Activated CD4-positive, alpha-beta T cell treated with anti-CD3 and anti-CD28 coated beads, Interleukin-2, Interleukin-6, amounts not matched to agents 100 ng/mL and 50 ng/mL, durations not matched to agents 16 hours and 8 hours (primary cell): Measurements from ENCODE around the gene TBC1D30.

ENCODE experiments used
- DNase-seq: peaks from one replicate; pipeline ENCODE4 v3.0.0-alpha.2; 2020

The TBC1D30 gene

GRCh38 chr12:64864319-64864718 is 39.9 kb downstream of the TBC1D30 start:
- no peak for DNase-seq

- DNase-seq = no peak
Observed at GRCh38 chr12:64875186-64875585, 50.7 kb downstream of the TBC1D30 start.

GRCh38 chr12:64876388-64877071 is 52.1 kb downstream of the TBC1D30 start:
- DNase-seq = no peak

DNA sequence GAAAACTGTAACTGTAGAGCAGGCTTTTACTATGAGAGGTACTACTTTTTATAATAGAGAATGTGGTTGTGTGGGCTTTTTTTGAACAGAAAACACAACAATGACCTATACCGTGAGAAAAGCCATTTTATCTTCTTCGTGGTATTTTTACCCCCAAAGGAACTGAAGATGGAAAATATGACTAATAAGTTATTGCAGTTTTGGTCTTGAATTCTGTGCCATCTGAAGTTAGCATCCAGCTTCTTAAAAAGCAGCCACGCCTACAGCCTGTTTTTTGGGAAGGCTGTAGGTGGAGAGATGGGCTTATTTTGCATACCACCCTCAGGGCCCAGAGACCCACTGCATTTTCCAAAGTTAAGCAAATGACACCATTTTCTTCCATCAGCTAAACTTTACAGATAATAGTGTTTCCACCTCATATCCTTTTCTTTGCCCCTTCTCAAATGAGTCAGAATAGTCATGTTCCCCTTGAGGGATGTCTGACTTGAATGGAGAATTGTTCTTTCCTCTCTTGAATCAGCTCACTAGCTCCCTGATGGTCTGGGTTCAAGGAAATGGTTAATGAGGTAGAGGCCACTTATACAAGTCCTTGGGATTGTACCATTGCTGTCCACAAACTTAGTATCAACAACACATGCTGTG is 53.0 kb downstream of the TBC1D30 start:
- peak; percentile 41 for DNase-seq

- no peak for DNase-seq
Observed at GRCh38 chr12:64882687-64883086, 58.2 kb downstream of the TBC1D30 start.

DNA sequence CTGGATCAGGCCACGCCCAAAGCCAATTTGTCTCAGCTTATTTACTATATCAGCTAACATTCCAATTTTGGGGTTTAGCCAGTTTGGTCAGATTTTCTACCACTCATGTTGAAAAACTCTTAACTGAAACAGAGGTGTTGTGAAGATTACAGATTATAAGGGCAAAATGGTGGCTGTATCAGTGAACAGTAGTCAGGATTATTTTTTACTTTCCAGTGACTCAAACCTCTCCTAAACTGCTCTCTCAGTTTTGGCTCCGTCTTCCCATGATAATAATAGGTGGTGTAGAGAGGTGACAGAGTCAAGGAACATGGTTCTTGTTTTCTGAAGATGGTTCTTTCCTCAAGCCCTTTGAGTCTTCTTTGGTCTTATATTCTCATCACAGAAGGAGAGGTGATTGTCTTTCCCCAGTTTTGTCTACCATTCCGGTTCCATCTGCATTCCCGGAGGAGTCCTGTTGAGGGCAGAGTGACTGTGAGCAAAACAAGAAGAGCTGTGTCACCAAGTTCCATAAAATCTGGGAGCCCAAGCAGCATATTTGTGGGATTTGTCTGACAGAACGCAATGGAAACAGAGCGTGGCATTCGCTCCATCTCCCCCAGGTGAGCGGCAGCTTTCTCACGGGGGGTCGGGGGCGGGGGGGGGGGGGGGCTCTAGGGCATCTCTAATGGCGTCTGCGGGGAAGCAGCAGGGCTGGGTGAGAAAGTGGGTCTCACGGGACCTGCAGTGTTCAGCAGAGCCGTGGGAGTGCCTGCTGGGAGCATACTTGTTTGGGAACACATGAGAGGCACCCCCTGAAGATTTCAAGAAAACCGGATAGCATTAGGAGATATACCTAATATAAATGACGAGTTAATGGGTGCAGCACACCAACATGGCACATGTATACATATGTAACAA is 59.1 kb downstream of the TBC1D30 start:
- peak; percentile 23 for DNase-seq

GRCh38 chr12:64884164-64884542 is 59.7 kb downstream of the TBC1D30 start:
- DNase-seq = no peak

- no peak for DNase-seq
Observed at GRCh38 chr12:64884728-64885127, 60.3 kb downstream of the TBC1D30 start.

DNA sequence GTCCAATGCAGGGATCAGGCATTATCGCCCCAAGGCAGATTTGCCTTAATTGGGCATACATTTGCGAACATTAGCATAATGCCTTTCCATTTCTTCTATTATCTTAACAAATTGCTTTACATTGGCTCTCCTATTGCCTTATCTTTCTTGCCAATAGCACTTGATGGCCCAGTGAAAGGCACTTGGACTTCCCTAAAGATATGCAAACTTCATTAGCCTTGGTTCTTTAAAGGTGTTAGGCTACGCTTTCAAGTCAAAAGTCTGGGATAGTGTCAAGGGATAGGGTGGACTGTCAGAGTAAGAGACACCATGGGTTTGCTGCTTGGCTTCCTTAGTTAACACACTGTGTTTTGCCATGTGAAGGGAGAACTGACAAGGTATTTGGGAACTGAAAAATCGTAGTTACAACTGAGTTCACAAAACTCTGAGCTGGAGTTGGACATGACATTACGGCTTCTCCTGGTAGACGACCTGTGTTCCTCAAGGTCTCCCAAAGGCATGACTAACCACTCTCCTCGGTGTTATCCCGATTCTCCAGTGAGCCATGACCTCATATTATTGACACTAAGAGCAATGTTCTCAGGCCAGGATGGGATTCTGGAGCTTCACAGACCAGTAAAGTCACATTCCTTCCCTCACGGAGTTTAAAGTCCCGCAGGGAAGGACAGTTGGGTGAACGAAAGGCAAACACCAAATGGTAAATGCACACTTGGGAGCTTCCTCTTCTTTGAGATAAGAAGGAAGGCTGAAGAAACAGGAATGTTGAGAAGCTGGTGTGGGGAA is 65.2 kb downstream of the TBC1D30 start:
- DNase-seq = no peak

- DNase-seq = peak; percentile 61
Observed at GRCh38 chr12:64890873-64891468, 66.5 kb downstream of the TBC1D30 start.

DNA sequence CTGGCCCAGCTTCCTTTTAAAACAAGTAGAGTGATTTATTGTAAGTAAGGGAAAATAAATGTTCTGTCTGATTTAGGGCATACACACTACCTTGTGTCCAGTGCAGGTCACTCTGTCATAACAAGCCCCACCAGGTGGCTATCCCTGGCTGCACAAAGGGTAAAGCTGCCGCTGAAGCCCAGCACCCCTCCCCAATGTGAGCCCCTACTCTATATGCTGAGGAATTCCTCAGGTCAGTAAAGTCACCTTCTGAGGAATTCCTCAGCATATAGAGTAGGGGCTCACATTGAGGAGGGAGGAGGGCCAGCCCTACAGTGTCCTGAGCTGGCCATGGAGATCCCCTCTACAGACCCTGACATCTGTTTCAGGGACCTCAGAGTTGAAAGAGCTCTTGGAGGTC is 67.2 kb downstream of the TBC1D30 start:
- no peak for DNase-seq

- DNase-seq = no peak
Observed at GRCh38 chr12:64892561-64892960, 68.1 kb downstream of the TBC1D30 start.

GRCh38 chr12:64893961-64894360 is 69.5 kb downstream of the TBC1D30 start:
- peak; percentile 16 for DNase-seq

- peak; percentile 14 for DNase-seq
Observed at GRCh38 chr12:64894827-64895475, 70.5 kb downstream of the TBC1D30 start.

DNA sequence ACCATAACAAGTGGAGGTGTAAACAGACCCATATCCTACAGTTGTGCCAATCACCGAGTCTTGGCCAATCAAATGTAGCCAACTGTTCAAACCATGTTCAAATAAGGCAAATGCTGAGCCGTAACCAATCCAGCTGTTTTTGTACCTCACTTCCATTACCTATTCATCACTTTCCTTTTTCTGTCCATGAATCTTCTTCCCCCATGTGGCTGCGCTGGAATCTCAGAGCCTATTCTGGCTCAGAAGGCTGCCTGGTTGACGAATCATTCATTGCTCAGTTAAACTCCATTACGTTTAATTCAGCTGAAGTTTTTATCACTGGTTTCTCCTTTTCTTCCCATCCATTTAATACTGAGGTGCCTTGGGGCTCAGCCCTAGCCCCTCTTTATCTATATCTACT is 71.1 kb downstream of the TBC1D30 start:
- DNase-seq = no peak

GRCh38 chr12:64900540-64900939 is 76.1 kb downstream of the TBC1D30 start:
- DNase-seq = no peak

DNA sequence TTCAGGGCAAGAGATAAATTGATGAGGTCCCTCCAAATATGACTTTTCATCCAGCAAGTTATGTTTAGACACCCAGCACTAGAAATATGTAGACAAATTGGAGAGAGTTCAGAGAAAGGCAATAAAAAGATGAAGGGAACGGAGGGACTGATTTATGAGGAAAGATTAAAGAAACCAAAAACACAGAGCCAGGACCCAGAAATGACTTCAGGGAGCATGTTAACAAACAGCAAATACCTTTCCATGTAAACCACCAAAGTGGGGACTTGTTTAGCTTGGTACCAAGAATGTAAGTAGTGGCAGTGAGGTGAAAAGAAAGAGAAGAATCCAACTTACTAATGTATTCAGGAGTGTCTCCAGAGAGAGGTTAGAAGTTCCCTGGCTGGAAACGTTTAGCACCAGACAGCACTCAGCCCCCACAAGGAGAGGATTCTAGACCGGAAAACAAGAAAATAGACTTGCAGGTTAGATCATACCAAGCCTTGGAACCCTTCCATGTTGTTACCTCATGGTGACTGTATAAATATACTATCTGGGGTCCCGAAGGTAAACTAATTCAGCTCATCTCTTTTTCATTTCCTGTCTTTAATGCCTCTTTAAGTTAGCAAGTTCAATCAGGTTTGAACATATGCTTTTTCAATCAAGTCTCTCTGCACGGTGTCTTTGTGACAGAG is 79.2 kb downstream of the TBC1D30 start:
- no peak for DNase-seq

GRCh38 chr12:64907097-64907496 is 82.7 kb downstream of the TBC1D30 start:
- no peak for DNase-seq

GRCh38 chr12:64909124-64909523 is 84.7 kb downstream of the TBC1D30 start:
- DNase-seq = no peak

- DNase-seq = no peak
Observed at GRCh38 chr12:64911081-64911480, 86.6 kb downstream of the TBC1D30 start.

DNA sequence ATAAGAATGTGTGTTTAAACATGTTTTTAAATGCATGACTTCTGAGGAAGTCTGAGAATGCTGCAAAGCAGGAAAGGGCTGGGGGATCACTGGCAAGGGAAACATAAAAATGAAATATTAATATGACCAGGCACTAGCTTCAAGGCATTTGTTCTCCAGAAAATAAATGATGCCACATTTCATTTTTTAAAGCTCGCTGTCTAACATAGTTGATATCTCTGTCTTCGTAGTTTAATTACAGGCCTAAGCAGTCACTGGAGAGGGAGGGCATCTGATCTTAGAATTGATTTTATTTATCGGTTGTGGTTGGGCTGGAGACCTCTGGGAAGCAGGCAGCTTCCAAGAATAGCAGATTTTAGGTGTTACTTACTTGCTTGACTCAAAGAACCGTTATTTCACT is 87.5 kb downstream of the TBC1D30 start:
- DNase-seq = no peak
